AG09319 (cell line): ENCODE measurements around the gene DNAAF5.

ENCODE experiments used
- DNase-seq: peaks from one replicate; pipeline ENCODE4 v3.0.0-alpha.2; 2010; ENCODE audit warnings: low read depth; ENCODE audit errors: extremely low read depth
- TF ChIP-seq, protein P1 (sequence below): IDR thresholded peaks from 2 replicates; pipeline ENCODE4 v1.5.1; 2011; ENCODE audit warnings: low read depth, mild to moderate bottlenecking, inconsistent platforms, low read length, moderate library complexity

The DNAAF5 gene

GRCh38 chr7:824664-825063, 98.2 kb downstream of the DNAAF5 start:
- TF ChIP-seq, protein P1, sequence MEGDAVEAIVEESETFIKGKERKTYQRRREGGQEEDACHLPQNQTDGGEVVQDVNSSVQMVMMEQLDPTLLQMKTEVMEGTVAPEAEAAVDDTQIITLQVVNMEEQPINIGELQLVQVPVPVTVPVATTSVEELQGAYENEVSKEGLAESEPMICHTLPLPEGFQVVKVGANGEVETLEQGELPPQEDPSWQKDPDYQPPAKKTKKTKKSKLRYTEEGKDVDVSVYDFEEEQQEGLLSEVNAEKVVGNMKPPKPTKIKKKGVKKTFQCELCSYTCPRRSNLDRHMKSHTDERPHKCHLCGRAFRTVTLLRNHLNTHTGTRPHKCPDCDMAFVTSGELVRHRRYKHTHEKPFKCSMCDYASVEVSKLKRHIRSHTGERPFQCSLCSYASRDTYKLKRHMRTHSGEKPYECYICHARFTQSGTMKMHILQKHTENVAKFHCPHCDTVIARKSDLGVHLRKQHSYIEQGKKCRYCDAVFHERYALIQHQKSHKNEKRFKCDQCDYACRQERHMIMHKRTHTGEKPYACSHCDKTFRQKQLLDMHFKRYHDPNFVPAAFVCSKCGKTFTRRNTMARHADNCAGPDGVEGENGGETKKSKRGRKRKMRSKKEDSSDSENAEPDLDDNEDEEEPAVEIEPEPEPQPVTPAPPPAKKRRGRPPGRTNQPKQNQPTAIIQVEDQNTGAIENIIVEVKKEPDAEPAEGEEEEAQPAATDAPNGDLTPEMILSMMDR, result no peak
- DNase-seq, result no peak

DNA sequence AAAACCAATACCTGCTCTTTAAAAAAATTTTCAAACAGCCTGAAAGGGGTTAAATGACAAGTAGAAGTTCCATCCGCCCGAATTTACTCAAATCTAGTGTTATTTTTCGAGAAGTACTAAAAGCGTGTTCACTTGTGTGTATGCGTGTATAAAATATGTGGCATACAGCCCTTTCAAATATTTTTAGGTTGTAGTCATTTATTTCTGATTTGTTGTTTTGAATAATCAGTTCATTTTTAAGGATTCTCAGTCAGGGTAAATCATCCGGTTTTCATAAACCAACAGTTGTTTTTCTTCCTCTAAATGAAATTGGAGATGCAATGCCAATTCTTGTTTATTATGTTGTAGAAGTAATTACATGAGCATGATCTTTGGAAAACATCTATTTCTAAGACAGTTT, 98.9 kb downstream of the DNAAF5 start:
- TF ChIP-seq, protein P1, result no peak
- no peak for DNase-seq

DNA sequence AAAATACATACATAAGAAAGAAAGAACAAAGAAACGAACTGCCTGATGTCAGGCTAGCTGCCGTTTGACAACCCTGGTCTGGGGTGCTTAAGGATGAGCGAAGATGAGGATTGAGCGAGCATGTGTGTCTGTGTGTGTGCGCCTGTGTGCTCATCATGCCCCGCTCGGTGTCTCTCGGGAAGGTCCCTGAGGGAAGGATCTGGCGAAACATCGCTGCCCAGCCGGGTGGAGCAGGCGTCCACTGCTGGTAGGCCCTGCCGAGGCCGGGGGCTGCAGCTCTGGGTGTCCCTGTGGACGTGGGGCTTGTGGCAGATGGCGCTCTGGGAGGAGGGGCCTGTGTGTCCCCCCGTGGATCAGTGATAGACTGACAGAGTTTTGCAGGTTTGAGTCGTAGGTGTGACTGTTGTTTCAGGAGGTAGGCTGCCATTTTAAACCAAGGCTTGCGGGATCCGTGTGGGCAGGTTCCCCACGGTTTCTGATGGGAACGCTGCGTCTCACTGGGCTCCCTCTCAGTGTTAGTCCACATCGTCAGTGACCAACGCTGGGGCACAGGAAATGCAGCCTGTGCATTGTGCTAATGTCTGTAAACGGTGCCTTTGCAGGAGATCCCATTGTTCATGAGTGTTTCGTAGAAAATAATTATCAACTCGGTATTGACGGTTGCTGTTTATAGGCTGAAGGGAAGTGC, 99.9 kb downstream of the DNAAF5 start:
- TF ChIP-seq, protein P1, result no peak
- DNase-seq, result no peak

- DNase-seq, result no peak
- TF ChIP-seq, protein P1, result no peak
Measured at GRCh38 chr7:828793-829561, 102.5 kb downstream of the DNAAF5 start.

DNA sequence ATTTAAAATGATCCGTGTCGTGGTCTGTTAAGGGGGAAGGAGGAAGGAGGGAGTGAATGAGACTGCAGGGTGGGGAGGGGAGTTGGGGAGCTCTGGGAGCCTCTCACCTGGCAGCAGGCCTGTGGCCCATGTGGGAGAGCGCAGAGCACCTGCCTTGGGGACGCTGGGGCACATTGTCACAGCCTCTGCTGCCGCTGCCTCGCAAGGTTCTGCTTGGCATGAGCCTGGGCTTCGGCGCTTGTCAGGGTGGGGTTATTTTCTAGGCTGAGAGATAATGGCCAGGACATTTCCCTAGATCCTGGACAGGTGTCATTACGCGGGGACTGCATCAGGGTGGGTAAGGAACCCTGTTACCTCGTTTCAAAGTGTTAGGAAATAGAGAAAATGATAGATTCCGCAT, 103.6 kb downstream of the DNAAF5 start:
- TF ChIP-seq, protein P1, result no peak
- DNase-seq, result no peak

DNA sequence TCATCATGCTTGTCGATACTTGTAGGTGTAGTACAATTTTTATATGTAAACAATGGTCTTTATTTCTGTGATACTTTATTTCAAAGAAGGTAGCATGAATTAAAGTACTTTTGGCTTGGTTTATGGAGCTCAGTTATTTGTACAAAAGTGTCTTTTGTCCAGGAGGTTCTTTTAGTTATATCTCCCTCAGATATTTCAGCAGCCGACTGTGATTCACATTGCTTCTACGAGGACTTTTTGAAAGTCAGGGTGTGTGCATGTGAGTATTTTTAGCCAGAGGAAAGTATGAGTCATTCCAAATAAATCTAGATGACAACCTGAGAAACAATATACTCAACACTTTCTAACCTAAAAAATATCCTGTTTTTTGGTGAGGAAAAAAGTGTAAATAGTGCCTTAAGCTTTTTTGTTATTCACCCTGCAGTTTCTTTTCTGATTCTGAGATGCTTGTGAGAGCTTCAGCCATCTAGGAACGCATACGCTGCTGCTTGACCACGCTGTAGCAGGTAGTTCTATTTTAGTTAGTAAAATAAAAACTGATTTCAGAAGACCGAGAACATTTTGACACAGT, 105.2 kb downstream of the DNAAF5 start:
- TF ChIP-seq, protein P1, result no peak
- DNase-seq, result peak; percentile 67
